ENCODE measurements around the gene LCORL. TPM values are rescaled to one million over a fixed set of nuclear protein-coding genes. Genes with fewer than 3 reads are reported as not detected.

LCORL gene
- total RNA-seq, 1 experiment from 2014 or later: 13.8 TPM

DNA sequence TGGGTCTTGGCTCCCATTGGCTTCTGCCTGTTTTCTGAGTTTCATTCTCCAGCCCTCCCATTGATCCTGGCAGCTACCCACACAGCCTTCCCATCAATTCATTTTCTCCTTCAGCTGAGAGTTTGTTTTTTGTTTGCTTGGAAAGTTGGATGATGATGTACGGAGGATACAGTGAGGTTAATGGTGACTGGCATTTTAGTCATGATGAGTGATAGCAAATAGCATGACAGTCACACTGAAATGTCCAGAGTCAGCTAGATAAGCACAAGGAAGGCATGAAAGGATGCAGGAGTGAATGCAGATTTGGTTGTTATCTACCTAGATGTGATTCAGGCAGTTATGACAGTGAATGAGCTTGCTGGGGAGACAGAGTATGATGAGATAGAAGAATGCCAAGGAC lies 30.6 kb upstream of the LCORL start:
- Histone ChIP-seq H3K4me2 (no peak overlapping the region), H2AFZ (no peak overlapping the region), H3K27me3 (ENCODE audit: insufficient read depth, low read depth) (no peaks in the 10 kb centered on the region), H4K20me1 (ENCODE audit: insufficient read depth) (no peaks in the 10 kb centered on the region), H3K9me3 (ENCODE audit: insufficient read depth, low read depth) (no peaks in the 10 kb centered on the region; the same call in 1 of the 2 replicates), H3K79me2 (ENCODE audit: low read depth) (no peaks in the 10 kb centered on the region), H3K9me2 (ENCODE audit: insufficient read depth) (no peaks in the 10 kb centered on the region), H3K27ac (no peak overlapping the region), H3K4me1 (replicated peaks; ENCODE audit: insufficient read depth) (no peaks in the 10 kb centered on the region), H3K4me3 (no peak overlapping the region), H3K36me3 (ENCODE audit: low read depth) (no peaks in the 10 kb centered on the region), H3F3A (ENCODE audit: insufficient read depth, low read depth) (no peaks in the 10 kb centered on the region)
- TF ChIP-seq, protein P1, sequence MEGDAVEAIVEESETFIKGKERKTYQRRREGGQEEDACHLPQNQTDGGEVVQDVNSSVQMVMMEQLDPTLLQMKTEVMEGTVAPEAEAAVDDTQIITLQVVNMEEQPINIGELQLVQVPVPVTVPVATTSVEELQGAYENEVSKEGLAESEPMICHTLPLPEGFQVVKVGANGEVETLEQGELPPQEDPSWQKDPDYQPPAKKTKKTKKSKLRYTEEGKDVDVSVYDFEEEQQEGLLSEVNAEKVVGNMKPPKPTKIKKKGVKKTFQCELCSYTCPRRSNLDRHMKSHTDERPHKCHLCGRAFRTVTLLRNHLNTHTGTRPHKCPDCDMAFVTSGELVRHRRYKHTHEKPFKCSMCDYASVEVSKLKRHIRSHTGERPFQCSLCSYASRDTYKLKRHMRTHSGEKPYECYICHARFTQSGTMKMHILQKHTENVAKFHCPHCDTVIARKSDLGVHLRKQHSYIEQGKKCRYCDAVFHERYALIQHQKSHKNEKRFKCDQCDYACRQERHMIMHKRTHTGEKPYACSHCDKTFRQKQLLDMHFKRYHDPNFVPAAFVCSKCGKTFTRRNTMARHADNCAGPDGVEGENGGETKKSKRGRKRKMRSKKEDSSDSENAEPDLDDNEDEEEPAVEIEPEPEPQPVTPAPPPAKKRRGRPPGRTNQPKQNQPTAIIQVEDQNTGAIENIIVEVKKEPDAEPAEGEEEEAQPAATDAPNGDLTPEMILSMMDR (conservative IDR thresholded peaks at IDR 0.05): no peak
- TF ChIP-seq EZH2 (IDR thresholded peaks at IDR 0.05; ENCODE audit: low read depth): no peak
- ChIA-PET POLR2A (ENCODE audit: unreplicated experiment) (no interaction called here), CTCF (no interaction called here)
- no TSS peak for BruUV-seq (replicated peaks)
- DNase-seq: no peak
- intact Hi-C loops (cut with micrococcal nuclease; ENCODE audit: unreplicated experiment): no loop called here

DNA sequence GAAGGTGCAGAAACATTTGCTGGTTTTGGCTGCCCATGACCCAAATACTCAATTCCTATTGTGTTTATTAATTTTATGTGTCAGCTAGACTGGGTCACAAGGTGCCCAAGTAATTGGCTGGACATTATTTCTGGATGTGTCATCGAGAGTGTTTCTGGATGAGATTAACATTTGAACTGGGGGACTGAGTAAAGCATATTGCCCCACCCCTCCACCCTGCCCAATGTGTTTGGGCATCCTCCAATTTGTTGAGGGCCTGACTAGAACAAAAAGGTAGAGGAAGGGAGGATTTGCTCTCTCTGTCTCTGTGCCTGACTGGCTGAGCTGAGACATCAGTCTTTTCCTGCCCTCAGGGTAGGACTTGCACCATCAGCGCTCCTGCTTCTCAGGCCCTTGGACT lies 29.7 kb upstream of the LCORL start:
- intact Hi-C loops (cut with micrococcal nuclease; ENCODE audit: unreplicated experiment): no loop called here
- DNase-seq: no peak

DNA sequence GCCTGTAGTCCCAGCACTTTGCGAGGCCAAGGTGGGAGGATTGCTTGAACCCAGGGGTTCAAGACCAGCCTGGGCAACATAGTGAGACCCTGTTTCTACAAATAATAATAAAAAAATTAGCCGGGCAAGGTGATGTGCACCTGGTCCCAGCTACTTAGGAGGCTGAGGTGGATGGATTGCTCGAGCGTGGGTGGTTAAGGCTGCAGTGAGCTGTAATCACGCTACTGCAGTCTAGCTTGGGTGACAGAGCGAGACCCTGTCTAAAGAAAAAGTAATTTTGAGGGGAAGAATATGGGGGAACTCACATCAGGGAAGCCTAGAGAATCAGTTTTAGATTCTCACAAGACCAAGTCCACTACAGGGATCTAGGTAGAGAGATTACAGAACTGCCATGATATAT lies 28.9 kb upstream of the LCORL start:
- Histone ChIP-seq H3K4me2 (no peak overlapping the region), H4K20me1 (ENCODE audit: insufficient read depth) (no peaks in the 10 kb centered on the region), H3K9me2 (ENCODE audit: insufficient read depth) (no peaks in the 10 kb centered on the region), H3K36me3 (ENCODE audit: low read depth) (no peaks in the 10 kb centered on the region), H2AFZ (no peak overlapping the region), H3F3A (ENCODE audit: insufficient read depth, low read depth) (no peaks in the 10 kb centered on the region), H3K4me3 (no peak overlapping the region), H3K27me3 (ENCODE audit: insufficient read depth, low read depth) (no peaks in the 10 kb centered on the region), H3K4me1 (replicated peaks; ENCODE audit: insufficient read depth) (no peaks in the 10 kb centered on the region), H3K27ac (no peak overlapping the region), H3K9me3 (ENCODE audit: insufficient read depth, low read depth) (no peaks in the 10 kb centered on the region; the same call in 1 of the 2 replicates), H3K79me2 (ENCODE audit: low read depth) (no peaks in the 10 kb centered on the region)
- no peak for DNase-seq
- TF ChIP-seq EZH2 (IDR thresholded peaks at IDR 0.05; ENCODE audit: low read depth): no peak
- TF ChIP-seq, protein P1 (conservative IDR thresholded peaks at IDR 0.05): no peak
- no TSS peak for BruUV-seq (replicated peaks)
- intact Hi-C loops (cut with micrococcal nuclease; ENCODE audit: unreplicated experiment): no loop called here
- ChIA-PET POLR2A (ENCODE audit: unreplicated experiment) (no interaction called here), CTCF (no interaction called here)

More for the DNA sequence above, 29.7 kb upstream of the LCORL start:
- H4K20me1 ChIP-seq (ENCODE audit: insufficient read depth): no peaks in the 10 kb centered on the region
- no peaks in the 10 kb centered on the region for H3K9me2 ChIP-seq (ENCODE audit: insufficient read depth)
- ChIA-PET CTCF (no interaction called here), POLR2A (ENCODE audit: unreplicated experiment) (no interaction called here)
- no peaks in the 10 kb centered on the region for H3F3A ChIP-seq (ENCODE audit: insufficient read depth, low read depth)
- no peaks in the 10 kb centered on the region; the same call in 1 of the 2 replicates for H3K9me3 ChIP-seq (ENCODE audit: insufficient read depth, low read depth)
- no TSS peak for BruUV-seq (replicated peaks)
- no peak overlapping the region for H3K4me3 ChIP-seq
- TF ChIP-seq, protein P1 (conservative IDR thresholded peaks at IDR 0.05): no peak
- TF ChIP-seq EZH2 (IDR thresholded peaks at IDR 0.05; ENCODE audit: low read depth): no peak
- H3K27me3 ChIP-seq (ENCODE audit: insufficient read depth, low read depth): no peaks in the 10 kb centered on the region
- H3K4me2 ChIP-seq: no peak overlapping the region
- H3K27ac ChIP-seq: no peak overlapping the region
- no peaks in the 10 kb centered on the region for H3K4me1 ChIP-seq (replicated peaks; ENCODE audit: insufficient read depth)
- no peak overlapping the region for H2AFZ ChIP-seq
- H3K36me3 ChIP-seq (ENCODE audit: low read depth): no peaks in the 10 kb centered on the region
- no peaks in the 10 kb centered on the region for H3K79me2 ChIP-seq (ENCODE audit: low read depth)

Data from PC-9 (cell line).